ENCODE data around the gene EFNA5.

EFNA5 gene

GRCh38 chr5:107484281-107484680 lies 186.5 kb downstream of the EFNA5 start:
- H3K4me3 Mint-ChIP-seq, result no peak overlapping the region
- peaks cover 13% of the 10 kb centered on the region for H3K4me1 Mint-ChIP-seq (ENCODE audit: low read depth)
- no peaks in the 10 kb centered on the region for H3K9me3 Mint-ChIP-seq (ENCODE audit: low read depth)
- no peak overlapping the region for H3K27ac Mint-ChIP-seq
- H3K36me3 Mint-ChIP-seq, result no peaks in the 10 kb centered on the region
- peaks cover 4% of the 10 kb centered on the region for H3K27me3 Mint-ChIP-seq

DNA sequence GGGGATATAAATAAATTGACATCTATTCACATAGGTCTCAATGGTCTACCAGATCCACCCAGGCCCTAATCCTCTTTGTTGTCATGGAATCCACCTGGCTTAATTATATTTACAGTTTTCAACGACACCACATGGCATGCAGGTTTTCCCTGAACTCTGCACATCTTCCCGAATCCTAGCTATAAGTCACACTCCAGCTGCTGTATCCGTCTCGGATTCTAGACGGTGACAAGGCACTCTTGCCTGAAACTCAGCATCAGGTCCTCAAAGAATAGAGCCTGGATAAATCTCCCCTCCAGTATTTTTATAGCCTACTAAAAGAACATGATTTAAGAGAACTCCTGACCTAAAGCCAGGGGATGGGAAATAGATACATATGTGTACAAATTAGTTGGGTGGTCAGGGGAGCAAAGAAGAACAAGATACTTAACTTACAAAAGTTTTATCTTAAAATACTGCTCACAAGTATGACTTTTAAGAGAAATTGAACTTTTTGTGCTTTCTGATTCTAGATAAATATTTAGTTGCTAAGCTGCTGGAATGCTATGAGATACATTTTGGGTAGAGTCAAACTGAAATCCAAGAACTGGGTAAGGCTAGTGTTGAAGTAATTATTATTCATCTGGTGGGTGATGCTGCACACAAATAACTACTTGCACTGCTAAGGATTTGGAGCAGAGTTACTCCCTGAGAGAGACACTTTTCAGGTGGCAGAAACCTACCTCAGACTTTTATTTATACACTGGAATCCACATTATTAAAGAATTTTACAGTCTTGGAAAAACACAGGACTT lies 187.3 kb downstream of the EFNA5 start:
- H3K36me3 Mint-ChIP-seq, result no peaks in the 10 kb centered on the region
- peaks cover 4% of the 10 kb centered on the region for H3K27me3 Mint-ChIP-seq
- no peak overlapping the region for H3K4me3 Mint-ChIP-seq
- no peak overlapping the region for H3K27ac Mint-ChIP-seq
- H3K4me1 Mint-ChIP-seq (ENCODE audit: low read depth), result peaks cover 13% of the 10 kb centered on the region
- H3K9me3 Mint-ChIP-seq (ENCODE audit: low read depth), result no peaks in the 10 kb centered on the region

DNA sequence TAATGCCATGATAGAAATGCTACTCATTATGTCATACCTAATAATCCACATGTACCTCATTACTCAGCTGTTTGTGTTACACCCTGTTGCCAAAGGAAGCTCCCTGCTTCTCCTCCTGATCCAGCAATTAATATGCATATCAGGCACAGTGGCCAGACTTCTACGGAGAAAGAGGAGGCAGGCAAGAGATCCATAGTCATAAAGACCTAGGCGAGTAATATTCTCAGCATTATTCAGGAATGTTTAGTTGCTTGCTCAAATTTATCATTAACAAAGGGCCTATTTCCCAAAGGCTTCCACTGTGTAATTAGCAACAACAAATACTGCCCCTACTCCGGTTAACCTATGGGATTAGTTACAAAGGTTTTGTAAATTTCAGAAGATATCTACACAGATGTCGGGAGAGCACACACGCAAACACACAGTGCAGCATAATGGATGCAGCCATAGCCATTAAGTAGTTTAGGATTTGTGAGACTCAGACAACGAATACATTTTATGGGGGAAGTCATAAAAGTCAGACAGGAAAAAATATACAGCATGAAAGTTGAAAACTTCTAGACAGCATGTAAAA lies 192.6 kb downstream of the EFNA5 start:
- no peak overlapping the region for H3K4me3 Mint-ChIP-seq

GRCh38 chr5:107477492-107477891 lies 193.2 kb downstream of the EFNA5 start:
- H3K27me3 Mint-ChIP-seq, result peaks cover 9% of the 10 kb centered on the region
- H3K4me3 Mint-ChIP-seq, result no peak overlapping the region
- H3K9me3 Mint-ChIP-seq (ENCODE audit: low read depth), result no peaks in the 10 kb centered on the region
- no peaks in the 10 kb centered on the region for H3K36me3 Mint-ChIP-seq
- no peaks in the 10 kb centered on the region for H3K4me1 Mint-ChIP-seq (ENCODE audit: low read depth)
- no peak overlapping the region for H3K27ac Mint-ChIP-seq

More for the DNA sequence above, 192.6 kb downstream of the EFNA5 start:
- no peak overlapping the region for H3K27ac Mint-ChIP-seq
- no peaks in the 10 kb centered on the region for H3K36me3 Mint-ChIP-seq
- no peaks in the 10 kb centered on the region for H3K9me3 Mint-ChIP-seq (ENCODE audit: low read depth)
- H3K4me1 Mint-ChIP-seq (ENCODE audit: low read depth), result no peaks in the 10 kb centered on the region
- peaks cover 8% of the 10 kb centered on the region for H3K27me3 Mint-ChIP-seq

- H3K4me1 Mint-ChIP-seq (ENCODE audit: low read depth), result no peaks in the 10 kb centered on the region
- peak overlapping the region; percentile 30 for H3K27ac Mint-ChIP-seq
- no peak overlapping the region for H3K4me3 Mint-ChIP-seq
- no peaks in the 10 kb centered on the region for H3K36me3 Mint-ChIP-seq
- H3K27me3 Mint-ChIP-seq, result peaks cover 10% of the 10 kb centered on the region
- no peaks in the 10 kb centered on the region for H3K9me3 Mint-ChIP-seq (ENCODE audit: low read depth)
These were observed 194.0 kb downstream of the EFNA5 start for GRCh38 chr5:107476783-107477182.

DNA sequence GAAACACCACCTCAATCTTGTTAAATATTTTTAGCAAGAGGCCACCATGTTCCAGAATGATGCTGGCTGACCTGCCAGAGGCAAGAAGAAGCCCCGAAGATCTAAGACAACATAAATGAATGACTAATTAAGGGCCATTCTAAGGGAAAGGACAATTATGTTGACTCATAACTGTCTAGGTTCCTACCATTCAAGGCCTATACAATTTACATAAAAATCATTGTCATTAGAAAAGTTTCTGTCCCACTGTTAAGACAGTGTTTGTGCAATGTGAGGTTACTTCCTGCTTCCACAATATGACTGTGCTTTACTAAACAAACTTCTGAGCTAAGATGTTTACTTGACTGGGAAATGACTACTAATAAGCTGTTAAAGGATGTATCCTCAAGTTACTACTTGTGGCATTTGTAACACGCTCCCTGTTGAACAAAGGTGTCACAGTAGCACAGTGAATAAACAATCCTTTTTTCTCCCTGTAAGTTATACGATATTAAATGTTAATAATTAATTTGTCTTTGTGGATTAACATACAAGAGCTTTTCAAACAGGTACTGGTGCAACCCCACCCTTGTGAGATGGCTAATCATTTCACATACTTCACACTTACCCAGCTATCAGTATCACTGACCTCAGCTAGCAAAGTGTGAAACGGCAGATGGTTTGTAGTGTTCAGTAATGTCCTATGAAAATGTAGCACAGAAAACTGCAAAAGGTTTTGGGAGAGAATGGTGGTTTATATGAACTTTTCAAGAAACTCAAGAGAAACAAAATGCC lies 195.8 kb downstream of the EFNA5 start:
- Mint-ChIP-seq H3K9me3 (ENCODE audit: low read depth) (no peaks in the 10 kb centered on the region), H3K36me3 (no peaks in the 10 kb centered on the region), H3K27ac (no peak overlapping the region), H3K27me3 (peaks cover 5% of the 10 kb centered on the region), H3K4me1 (ENCODE audit: low read depth) (no peaks in the 10 kb centered on the region), H3K4me3 (no peak overlapping the region)

GRCh38 chr5:107474361-107474715 lies 196.4 kb downstream of the EFNA5 start:
- H3K27ac Mint-ChIP-seq, result no peak overlapping the region
- peaks cover under 1% of the 10 kb centered on the region for H3K4me1 Mint-ChIP-seq (ENCODE audit: low read depth)

DNA sequence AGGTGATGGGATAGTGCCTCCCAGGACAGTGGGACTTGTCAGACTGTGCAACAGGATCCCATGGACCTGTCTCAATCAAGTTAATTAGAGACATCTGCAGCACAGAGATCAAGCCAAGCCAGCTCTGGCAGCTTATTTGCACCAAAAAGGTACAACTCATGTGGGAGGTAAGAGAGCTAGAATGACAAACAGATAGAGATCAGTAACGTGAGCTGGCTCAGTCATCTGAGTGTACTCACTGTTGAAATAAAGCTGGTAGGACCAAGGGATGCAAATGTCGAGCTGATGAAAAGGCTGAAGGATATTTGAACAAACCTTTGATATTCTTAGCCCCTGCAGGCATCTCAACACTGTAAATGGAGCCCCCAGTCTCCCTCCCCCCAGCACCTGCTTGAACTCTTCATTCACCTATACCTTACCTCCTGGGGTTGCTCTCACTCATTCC lies 198.1 kb downstream of the EFNA5 start:
- no peaks in the 10 kb centered on the region for H3K9me3 Mint-ChIP-seq (ENCODE audit: low read depth)
- H3K36me3 Mint-ChIP-seq, result no peaks in the 10 kb centered on the region
- H3K27me3 Mint-ChIP-seq, result peaks cover 5% of the 10 kb centered on the region
- peaks cover 3% of the 10 kb centered on the region for H3K4me1 Mint-ChIP-seq (ENCODE audit: low read depth)
- no peak overlapping the region for H3K27ac Mint-ChIP-seq
- no peak overlapping the region for H3K4me3 Mint-ChIP-seq

More at GRCh38 chr5:107474361-107474715, 196.4 kb downstream of the EFNA5 start:
- H3K27me3 Mint-ChIP-seq, result peaks cover 5% of the 10 kb centered on the region
- no peaks in the 10 kb centered on the region for H3K9me3 Mint-ChIP-seq (ENCODE audit: low read depth)
- H3K36me3 Mint-ChIP-seq, result no peaks in the 10 kb centered on the region
- H3K4me3 Mint-ChIP-seq, result no peak overlapping the region

- H3K27ac Mint-ChIP-seq, result no peak overlapping the region
- peaks cover 3% of the 10 kb centered on the region for H3K4me1 Mint-ChIP-seq (ENCODE audit: low read depth)
- no peaks in the 10 kb centered on the region for H3K9me3 Mint-ChIP-seq (ENCODE audit: low read depth)
- H3K36me3 Mint-ChIP-seq, result no peaks in the 10 kb centered on the region
- H3K27me3 Mint-ChIP-seq, result peaks cover 3% of the 10 kb centered on the region
- H3K4me3 Mint-ChIP-seq, result no peak overlapping the region
These were observed 200.5 kb downstream of the EFNA5 start for GRCh38 chr5:107470295-107470582.

- H3K36me3 Mint-ChIP-seq, result no peaks in the 10 kb centered on the region
- no peak overlapping the region for H3K4me3 Mint-ChIP-seq
- peaks cover 2% of the 10 kb centered on the region for H3K27me3 Mint-ChIP-seq
- H3K27ac Mint-ChIP-seq, result no peak overlapping the region
- peaks cover 3% of the 10 kb centered on the region for H3K4me1 Mint-ChIP-seq (ENCODE audit: low read depth)
- H3K9me3 Mint-ChIP-seq (ENCODE audit: low read depth), result no peaks in the 10 kb centered on the region
These were observed 201.0 kb downstream of the EFNA5 start for GRCh38 chr5:107469485-107470294.

DNA sequence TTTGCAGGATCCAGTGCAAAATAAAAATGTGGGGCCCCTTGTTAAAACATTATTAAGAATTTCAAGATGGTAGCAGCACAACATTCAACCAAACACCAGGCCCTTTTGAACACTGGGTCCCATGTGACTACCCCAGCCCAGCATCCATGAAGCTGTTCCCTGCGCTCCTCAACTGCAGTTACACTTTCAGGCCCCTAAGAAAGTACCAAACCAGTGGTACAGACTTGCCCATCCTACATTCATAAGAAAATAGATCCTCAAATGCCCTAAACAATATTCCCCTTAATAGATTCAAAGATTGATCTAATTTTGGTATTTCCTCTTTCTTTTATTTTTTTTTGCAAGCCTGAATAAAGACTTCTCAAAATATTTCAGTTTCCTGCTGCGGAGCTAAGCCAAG lies 201.7 kb downstream of the EFNA5 start:
- Mint-ChIP-seq H3K27ac (no peak overlapping the region), H3K27me3 (peaks cover 2% of the 10 kb centered on the region), H3K9me3 (ENCODE audit: low read depth) (no peaks in the 10 kb centered on the region), H3K4me1 (ENCODE audit: low read depth) (peaks cover 3% of the 10 kb centered on the region), H3K36me3 (no peaks in the 10 kb centered on the region), H3K4me3 (no peak overlapping the region)

DNA sequence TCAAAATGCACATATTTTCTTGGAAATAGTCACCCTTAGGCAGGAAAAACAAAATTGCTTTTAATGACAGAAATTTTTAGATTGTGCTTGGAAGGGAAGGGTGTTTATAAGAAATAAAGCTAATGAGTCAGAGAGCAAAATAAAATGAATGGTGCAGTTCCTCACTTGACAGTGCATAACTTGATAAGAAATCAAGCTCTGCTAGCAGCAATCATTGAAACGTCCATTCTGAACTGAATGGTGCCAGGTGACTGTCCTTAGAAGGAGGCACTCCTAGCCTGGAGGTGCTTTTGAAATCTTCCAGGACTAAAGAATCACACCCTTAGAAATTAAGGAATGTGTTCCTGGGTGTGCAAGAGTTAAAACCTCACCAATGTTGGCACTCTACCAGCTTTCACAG lies 202.5 kb downstream of the EFNA5 start:
- no peak overlapping the region for H3K4me3 Mint-ChIP-seq
- H3K4me1 Mint-ChIP-seq (ENCODE audit: low read depth), result peaks cover 3% of the 10 kb centered on the region
- no peaks in the 10 kb centered on the region for H3K9me3 Mint-ChIP-seq (ENCODE audit: low read depth)
- no peak overlapping the region for H3K27ac Mint-ChIP-seq
- H3K27me3 Mint-ChIP-seq, result peaks cover 2% of the 10 kb centered on the region
- H3K36me3 Mint-ChIP-seq, result no peaks in the 10 kb centered on the region

DNA sequence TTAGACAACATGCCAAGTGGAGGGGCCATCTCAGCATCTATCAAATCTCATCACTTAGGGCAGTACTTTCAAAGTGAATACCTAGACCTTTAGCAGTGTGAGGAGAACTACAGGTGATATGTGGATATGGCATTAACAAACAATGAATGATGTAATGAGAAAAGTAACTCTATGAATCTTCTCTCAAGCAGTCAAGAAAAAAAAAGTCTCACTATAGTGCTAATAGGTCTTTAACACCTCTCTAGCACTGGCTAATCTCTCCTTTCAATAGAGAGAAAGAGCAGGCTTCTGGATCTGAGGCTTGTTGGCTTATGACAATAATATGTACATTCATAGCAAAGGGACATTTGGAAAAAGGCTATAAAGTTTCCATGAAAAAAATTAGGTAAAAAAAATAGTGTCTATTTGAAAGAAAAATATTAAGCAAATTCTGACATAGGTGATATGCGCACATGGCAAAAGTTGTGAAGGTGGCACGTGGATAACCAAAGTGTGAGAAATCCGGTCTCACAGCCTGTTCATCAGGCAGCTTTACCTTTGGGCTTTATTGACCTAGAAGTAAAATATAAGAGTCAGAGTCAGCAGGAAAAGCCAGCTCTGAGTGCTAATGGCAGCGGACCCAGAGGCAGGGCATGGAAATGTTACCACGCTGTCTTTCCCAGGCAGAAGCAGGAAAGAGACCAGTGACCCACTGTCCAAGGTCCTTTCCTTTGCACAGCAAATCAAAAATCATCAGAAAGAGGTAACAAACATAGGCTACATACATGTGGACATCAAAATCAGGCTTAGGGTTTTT lies 203.4 kb downstream of the EFNA5 start:
- Mint-ChIP-seq H3K27ac (no peak overlapping the region), H3K36me3 (no peaks in the 10 kb centered on the region), H3K4me1 (ENCODE audit: low read depth) (peaks cover 3% of the 10 kb centered on the region), H3K4me3 (no peak overlapping the region), H3K9me3 (ENCODE audit: low read depth) (no peaks in the 10 kb centered on the region), H3K27me3 (peaks cover 2% of the 10 kb centered on the region)

DNA sequence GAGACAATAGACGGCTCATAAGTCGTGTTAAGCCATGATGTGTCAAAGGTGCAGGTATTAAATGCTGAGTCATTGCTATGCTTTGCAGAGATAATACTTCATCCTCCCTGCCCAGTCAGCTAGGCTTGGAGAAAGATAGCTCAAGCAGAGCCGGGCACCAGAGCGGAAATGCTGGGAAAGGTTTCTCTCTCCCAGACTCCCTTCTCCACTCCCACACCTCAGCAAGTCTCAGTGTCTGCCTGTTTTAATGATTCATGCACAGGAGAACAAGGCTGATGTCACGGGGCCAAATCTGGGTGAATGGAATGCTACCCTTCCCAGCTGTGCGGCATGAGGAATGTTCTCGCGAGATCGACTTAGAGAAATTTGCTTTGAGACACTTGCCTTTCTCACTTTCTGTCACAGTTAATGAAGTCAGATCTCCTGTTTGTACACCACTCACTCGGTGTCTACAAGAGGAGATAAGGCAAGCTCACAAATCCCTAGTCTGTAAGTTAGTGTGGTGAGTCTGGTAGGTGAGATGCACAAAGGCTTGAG lies 204.4 kb downstream of the EFNA5 start:
- Mint-ChIP-seq H3K36me3 (no peaks in the 10 kb centered on the region), H3K4me1 (ENCODE audit: low read depth) (peaks cover 3% of the 10 kb centered on the region), H3K27ac (no peak overlapping the region), H3K9me3 (ENCODE audit: low read depth) (no peaks in the 10 kb centered on the region), H3K4me3 (no peak overlapping the region), H3K27me3 (peaks cover 2% of the 10 kb centered on the region)

Measured in activated naive CD8-positive, alpha-beta T cell (primary cell).